ENCODE data around the gene RCN1. TPM values are rescaled to one million over a fixed set of nuclear protein-coding genes. Genes with fewer than 3 reads are reported as not detected.

The RCN1 gene
- total and polyA plus RNA-seq, 2 donors (not counting 3 experiments of a cell fraction or from before 2014, with no cell fraction given): 174 to 285 TPM

DNA sequence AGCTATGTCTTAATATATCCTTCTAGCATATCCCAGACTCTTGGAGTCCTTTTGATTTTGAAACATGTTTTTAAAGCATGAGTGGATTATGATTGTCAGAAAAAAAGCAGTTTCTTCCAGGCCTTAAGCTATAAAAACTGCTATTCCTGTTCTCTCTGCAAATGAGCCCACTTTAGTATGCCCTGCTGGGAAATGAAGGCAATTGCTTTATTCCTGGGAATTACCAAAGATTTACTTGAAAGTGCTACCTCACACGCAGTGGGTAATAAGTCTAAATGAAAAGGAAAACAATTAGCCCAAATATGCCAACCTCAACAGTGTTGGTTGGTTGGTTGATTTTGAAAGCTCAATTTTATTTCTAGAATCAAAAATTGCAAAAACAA, 17.2 kb upstream of the RCN1 start:
- Histone ChIP-seq H3K4me1 (ENCODE audit: control insufficient read depth, extremely low read depth, insufficient read depth, low read length) (no peaks in the 10 kb centered on the region), H3K79me2 (ENCODE audit: control insufficient read depth, insufficient read depth, low read length) (no peaks in the 10 kb centered on the region), H3K9me3 (replicated peaks; ENCODE audit: control insufficient read depth, insufficient read depth, low read length) (no peaks in the 10 kb centered on the region), H3K27me3 (ENCODE audit: control insufficient read depth in 2 of 2, insufficient read depth in 2 of 2, low read length in 2 of 2) (peaks cover 24 to 26% of the 10 kb centered on the region in 2 experiments), H2AFZ (ENCODE audit: low read depth, low read length) (no peak overlapping the region), H3K36me3 (ENCODE audit: control insufficient read depth in 2 of 2, extremely low read depth in 1 of 2, insufficient read depth in 2 of 2, low read length in 2 of 2) (no peaks in the 10 kb centered on the region), H3K4me3 (replicated peaks in 1 of 3; ENCODE audit: insufficient read depth in 1 of 3, low read depth in 1 of 3, low read length in 3 of 3) (no peak overlapping the region), H3K9ac (replicated peaks; ENCODE audit: extremely low read depth, insufficient read depth, low read length) (no peak overlapping the region), H3K9me1 (replicated peaks; ENCODE audit: control insufficient read depth, extremely low read depth, insufficient read depth, low read length) (peaks cover 2% of the 10 kb centered on the region), H4K20me1 (replicated peaks; ENCODE audit: control insufficient read depth, extremely low read depth, insufficient read depth, low read length) (no peaks in the 10 kb centered on the region), H3K4me2 (ENCODE audit: insufficient read depth, low read length) (no peak overlapping the region), H3K27ac (ENCODE audit: insufficient read depth, low read depth, low read length) (no peak overlapping the region)
- intact Hi-C loops (cut with micrococcal nuclease): no loop called here
- ChIA-PET CTCF (interaction anchor here (0.8 to 3.0 kb wide), 5 partner anchors 9 to 93 kb away, joined by 3 to 14 read pairs (median 8); no protein-coding TSS in a partner anchor), POLR2A (no interaction called here)
- FAIRE-seq (no peak), DNase-seq (ENCODE audit: low read depth, low spot score) (no peak)
- no TSS peak for BruUV-seq (replicated peaks)
- dilution Hi-C loops (cut with MboI; ENCODE audit: extremely low pct_ligation_motif_present, low sequenced_read_pairs): no loop called here
- TF ChIP-seq, protein P1, sequence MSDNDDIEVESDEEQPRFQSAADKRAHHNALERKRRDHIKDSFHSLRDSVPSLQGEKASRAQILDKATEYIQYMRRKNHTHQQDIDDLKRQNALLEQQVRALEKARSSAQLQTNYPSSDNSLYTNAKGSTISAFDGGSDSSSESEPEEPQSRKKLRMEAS (IDR thresholded peaks at IDR 0.05; ENCODE audit: insufficient read depth, insufficient read length): no peak
- TF ChIP-seq POLR2AphosphoS5 (IDR thresholded peaks at IDR 0.05; ENCODE audit: insufficient read depth, low read depth, low read length) (no peak), JUN (IDR thresholded peaks at IDR 0.05; ENCODE audit: borderline replicate concordance, insufficient read depth, insufficient read length, low read depth) (no peak), GATA2 (IDR thresholded peaks at IDR 0.05; ENCODE audit: insufficient read depth, insufficient read length, low read depth, low read length) (no peak), POLR2A (IDR thresholded peaks at IDR 0.05; ENCODE audit: low read depth, low read length) (no peak), FOS (IDR thresholded peaks at IDR 0.05; ENCODE audit: borderline replicate concordance, insufficient read depth, low read length) (no peak), EZH2 (IDR thresholded peaks at IDR 0.05; ENCODE audit: borderline replicate concordance, low read depth, low read length, severe bottlenecking) (no peak), MYC (IDR thresholded peaks at IDR 0.05; ENCODE audit: low read depth, low read length) (no peak)
- TF ChIP-seq, protein P2, sequence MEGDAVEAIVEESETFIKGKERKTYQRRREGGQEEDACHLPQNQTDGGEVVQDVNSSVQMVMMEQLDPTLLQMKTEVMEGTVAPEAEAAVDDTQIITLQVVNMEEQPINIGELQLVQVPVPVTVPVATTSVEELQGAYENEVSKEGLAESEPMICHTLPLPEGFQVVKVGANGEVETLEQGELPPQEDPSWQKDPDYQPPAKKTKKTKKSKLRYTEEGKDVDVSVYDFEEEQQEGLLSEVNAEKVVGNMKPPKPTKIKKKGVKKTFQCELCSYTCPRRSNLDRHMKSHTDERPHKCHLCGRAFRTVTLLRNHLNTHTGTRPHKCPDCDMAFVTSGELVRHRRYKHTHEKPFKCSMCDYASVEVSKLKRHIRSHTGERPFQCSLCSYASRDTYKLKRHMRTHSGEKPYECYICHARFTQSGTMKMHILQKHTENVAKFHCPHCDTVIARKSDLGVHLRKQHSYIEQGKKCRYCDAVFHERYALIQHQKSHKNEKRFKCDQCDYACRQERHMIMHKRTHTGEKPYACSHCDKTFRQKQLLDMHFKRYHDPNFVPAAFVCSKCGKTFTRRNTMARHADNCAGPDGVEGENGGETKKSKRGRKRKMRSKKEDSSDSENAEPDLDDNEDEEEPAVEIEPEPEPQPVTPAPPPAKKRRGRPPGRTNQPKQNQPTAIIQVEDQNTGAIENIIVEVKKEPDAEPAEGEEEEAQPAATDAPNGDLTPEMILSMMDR (IDR thresholded peaks at IDR 0.05; ENCODE audit: extremely low read depth in 1 of 2, insufficient read depth in 1 of 2, low read depth in 1 of 2, low read length in 2 of 2): no peak
